ENCODE measurements around the gene UGDH.

DNA sequence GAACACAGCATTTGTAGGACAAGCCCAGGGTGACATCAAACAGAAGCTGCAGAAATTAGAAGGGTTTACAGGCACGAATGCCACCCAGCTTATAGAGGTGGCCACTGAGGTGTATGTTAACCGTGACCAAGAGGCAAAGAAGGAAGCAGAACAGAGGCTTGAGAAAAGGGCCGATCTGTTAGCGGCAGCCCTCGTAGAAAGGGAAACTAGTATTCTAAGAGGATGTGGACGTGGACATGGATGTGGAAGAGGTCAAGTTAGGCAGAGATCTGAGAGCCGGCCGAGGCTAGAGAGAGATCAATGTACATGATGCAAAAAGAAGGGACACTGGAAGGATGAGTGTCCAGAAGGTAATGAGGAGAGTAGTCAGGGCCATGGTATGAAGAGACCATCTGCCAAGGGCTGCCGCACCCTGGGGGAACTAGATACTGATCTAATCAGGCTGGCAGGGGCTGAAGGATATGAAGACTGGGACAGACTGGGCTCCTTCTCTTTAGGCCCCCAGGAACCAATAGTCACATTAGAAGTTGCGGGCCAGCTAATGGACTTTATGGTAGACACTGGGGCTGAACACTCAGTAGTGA lies 40.9 kb downstream of the UGDH start:
- TF ChIP-seq, protein P1, sequence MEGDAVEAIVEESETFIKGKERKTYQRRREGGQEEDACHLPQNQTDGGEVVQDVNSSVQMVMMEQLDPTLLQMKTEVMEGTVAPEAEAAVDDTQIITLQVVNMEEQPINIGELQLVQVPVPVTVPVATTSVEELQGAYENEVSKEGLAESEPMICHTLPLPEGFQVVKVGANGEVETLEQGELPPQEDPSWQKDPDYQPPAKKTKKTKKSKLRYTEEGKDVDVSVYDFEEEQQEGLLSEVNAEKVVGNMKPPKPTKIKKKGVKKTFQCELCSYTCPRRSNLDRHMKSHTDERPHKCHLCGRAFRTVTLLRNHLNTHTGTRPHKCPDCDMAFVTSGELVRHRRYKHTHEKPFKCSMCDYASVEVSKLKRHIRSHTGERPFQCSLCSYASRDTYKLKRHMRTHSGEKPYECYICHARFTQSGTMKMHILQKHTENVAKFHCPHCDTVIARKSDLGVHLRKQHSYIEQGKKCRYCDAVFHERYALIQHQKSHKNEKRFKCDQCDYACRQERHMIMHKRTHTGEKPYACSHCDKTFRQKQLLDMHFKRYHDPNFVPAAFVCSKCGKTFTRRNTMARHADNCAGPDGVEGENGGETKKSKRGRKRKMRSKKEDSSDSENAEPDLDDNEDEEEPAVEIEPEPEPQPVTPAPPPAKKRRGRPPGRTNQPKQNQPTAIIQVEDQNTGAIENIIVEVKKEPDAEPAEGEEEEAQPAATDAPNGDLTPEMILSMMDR (IDR thresholded peaks at IDR 0.05; ENCODE audit: low read depth, low read length, poor library complexity, severe bottlenecking): no peak
- TF ChIP-seq EZH2phosphoT487 (IDR thresholded peaks at IDR 0.05; ENCODE audit: borderline replicate concordance, low read length): no peak

All from DOHH2 (cell line).